Small intestine (tissue), 7 donors: ENCODE data around the gene ELOVL7. TPM values are rescaled to one million over a fixed set of nuclear protein-coding genes. Genes with fewer than 3 reads are reported as not detected.

Experiments
- DNase-seq, 2 donors: peaks; one replicate each; pipeline versions ENCODE4 v3.0.0 to v3.0.0-alpha.2; 2013
- FAIRE-seq: peaks from 2 replicates; lab custom pipeline; 2012; peaks lifted over from hg19 to GRCh38; lab: Jason Lieb, UNC
- H3K27ac ChIP-seq, 3 donors: one replicate each; pipeline ENCODE4 v1.5.1; 2013; ENCODE audit warnings: low read length in 2 of 3, mild to moderate bottlenecking in 2 of 3, control low read depth in 1 of 3, inconsistent platforms in 1 of 3, low read depth in 1 of 3, moderate library complexity in 1 of 3
- H3K27me3 ChIP-seq, 3 donors: one replicate each; pipeline ENCODE4 v1.6.1; 2013; ENCODE audit warnings: low read length in 3 of 3, inconsistent platforms in 1 of 3; ENCODE audit not compliant: control insufficient read depth in 3 of 3, insufficient read depth in 3 of 3
- H3K36me3 ChIP-seq, 3 donors: one replicate each; pipeline ENCODE4 v1.6.1; 2013; ENCODE audit warnings: low read length in 3 of 3, inconsistent platforms in 1 of 3, low read depth in 1 of 3, mild to moderate bottlenecking in 1 of 3, moderate library complexity in 1 of 3; ENCODE audit not compliant: control insufficient read depth in 3 of 3, insufficient read depth in 2 of 3
- H3K4me1 ChIP-seq, 3 donors: one replicate each; pipeline ENCODE4 v1.6.1; 2013; ENCODE audit warnings: low read length in 2 of 3, inconsistent platforms in 1 of 3, low read depth in 1 of 3, mild to moderate bottlenecking in 1 of 3, moderate library complexity in 1 of 3; ENCODE audit not compliant: control insufficient read depth in 3 of 3, insufficient read depth in 2 of 3
- H3K4me3 ChIP-seq, 3 donors: one replicate each; pipeline ENCODE4 v1.5.1; 2013; ENCODE audit warnings: low read length in 3 of 3, control low read depth in 1 of 3, inconsistent platforms in 1 of 3, low read depth in 1 of 3, mild to moderate bottlenecking in 1 of 3, moderate library complexity in 1 of 3
- H3K9me3 ChIP-seq, 2 donors: one replicate each; pipeline ENCODE4 v1.6.1; 2013; ENCODE audit warnings: low read depth in 1 of 2, low read length in 1 of 2; ENCODE audit not compliant: control insufficient read depth in 2 of 2, insufficient read depth in 1 of 2
- WGBS, 3 donors: extraction: QIAGEN DNeasy Blood & Tissue Kit; methylation state at CpG; one replicate each; pipeline ENCODE4 v1.1.7; 2013; 5-methylcytosine and 5-hydroxymethylcytosine counted together
- polyA plus RNA-seq, 4 donors: library from polyadenylated mRNA; stranded (reverse) in 3 of 4; unstranded in 1 of 4; fragments of 200-250 nt in 3 of 4; fragments of 120-200 nt in 1 of 4; gene quantifications; one replicate each; pipeline versions ENCODE4 v1.2.1 to v1.2.3, GENCODE V29; 2013
- donor health status: healthy with polysubstance abuse.
- donor health status: control.
- donor health status: control.
- donor health status: Bipolar disorder and iron deficiency.
- donor health status: healthy.

The ELOVL7 gene
- polyA plus RNA-seq, 4 donors = 9.2 to 100 (median 20.2) TPM

GRCh38 chr5:60843386-60843935 is 608 bp downstream of the ELOVL7 start:
- H3K4me1 ChIP-seq = peaks cover 2 to 3% (median 2%) of the 10 kb centered on the region in 3 donors
- peaks cover 0 to 12% (median 11%) of the 10 kb centered on the region in 3 donors for H3K27me3 ChIP-seq
- peak; percentile 44 to 69 for DNase-seq
- peak overlapping the region; percentile 5 to 81 (median 58) for H3K27ac ChIP-seq
- no peaks in the 10 kb centered on the region for H3K9me3 ChIP-seq
- H3K36me3 ChIP-seq = peaks cover 0 to 3% (median 0%) of the 10 kb centered on the region in 3 donors
- 1% methylated on average over 20 to 49 of the region's 49 CpGs for WGBS, 3 donors
- no peak for FAIRE-seq
- H3K4me3 ChIP-seq = peak overlapping the region; percentile 66 to 99 (median 86)

- no peaks in the 10 kb centered on the region for H3K9me3 ChIP-seq
- peak overlapping the region in 1 of 3 donors; percentile 81 for H3K27ac ChIP-seq
- peaks cover 2 to 3% (median 2%) of the 10 kb centered on the region in 3 donors for H3K4me1 ChIP-seq
- WGBS, 3 donors = 8 to 14% (median 11%) methylated on average over 26 of the region's 26 CpGs
- H3K27me3 ChIP-seq = peaks cover 0 to 12% (median 11%) of the 10 kb centered on the region in 3 donors
- DNase-seq (peak in 1 of 2 donors; percentile 53), FAIRE-seq (no peak)
- peaks cover 0 to 3% (median 0%) of the 10 kb centered on the region in 3 donors for H3K36me3 ChIP-seq
- peak overlapping the region; percentile 66 to 99 (median 86) for H3K4me3 ChIP-seq
These were observed 1.1 kb downstream of the ELOVL7 start for GRCh38 chr5:60842871-60843385.

DNA sequence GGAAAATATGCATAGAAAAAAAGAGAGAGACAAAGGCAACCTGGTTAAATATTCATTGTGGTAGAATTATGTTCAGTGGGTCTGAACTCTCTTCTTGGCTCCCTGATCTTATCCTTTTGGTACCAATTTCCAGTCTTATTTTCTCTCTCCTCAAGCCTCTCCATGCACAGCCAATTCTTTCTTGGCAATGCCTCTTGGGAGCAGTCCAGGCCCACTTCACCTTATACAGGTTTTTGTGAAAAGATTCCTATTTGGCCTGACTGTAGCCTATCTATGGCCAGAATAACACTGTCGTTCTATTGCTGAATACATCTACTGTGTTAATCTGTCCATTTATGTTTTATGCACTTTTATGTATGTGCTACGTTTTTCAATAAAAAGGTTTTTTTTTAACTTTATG is 2.7 kb downstream of the ELOVL7 start:
- Histone ChIP-seq H3K36me3 (peaks cover 0 to 3% (median 0%) of the 10 kb centered on the region in 3 donors), H3K27me3 (peaks cover 0 to 12% (median 11%) of the 10 kb centered on the region in 3 donors), H3K4me3 (no peak overlapping the region), H3K27ac (no peak overlapping the region), H3K4me1 (peaks cover 2 to 3% (median 2%) of the 10 kb centered on the region in 3 donors), H3K9me3 (no peaks in the 10 kb centered on the region)
- FAIRE-seq = no peak
- DNase-seq = no peak
- WGBS, 3 donors = 83 to 87% (median 86%) methylated on average over 2 of the region's 2 CpGs

DNA sequence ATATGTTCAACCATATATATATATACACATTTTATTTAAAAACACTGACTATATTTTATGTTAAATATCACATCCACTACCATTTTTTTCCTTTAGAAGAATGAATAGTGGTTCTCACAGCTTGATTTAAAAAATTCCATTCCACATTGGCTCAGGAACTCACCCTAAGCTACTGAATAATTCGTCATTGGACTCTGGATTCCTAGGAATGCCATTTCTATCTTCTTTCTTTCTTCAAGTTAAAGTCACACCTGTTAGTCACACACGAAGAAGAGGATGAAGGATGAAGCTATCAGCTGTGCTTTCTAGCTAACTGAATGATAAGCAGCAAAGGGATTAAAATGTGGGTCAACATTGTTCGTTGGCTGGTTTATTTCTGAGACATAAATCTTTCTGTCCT is 7.9 kb downstream of the ELOVL7 start:
- Histone ChIP-seq H3K9me3 (no peaks in the 10 kb centered on the region), H3K27me3 (no peaks in the 10 kb centered on the region), H3K36me3 (peaks cover 0 to 3% (median 0%) of the 10 kb centered on the region in 3 donors), H3K4me3 (no peak overlapping the region), H3K4me1 (peaks cover 0 to 5% (median 0%) of the 10 kb centered on the region in 3 donors), H3K27ac (no peak overlapping the region)
- no peak for FAIRE-seq
- 51 to 57% (median 53%) methylated on average over 3 of the region's 3 CpGs for WGBS, 3 donors
- DNase-seq = no peak

GRCh38 chr5:60835554-60835953 is 8.5 kb downstream of the ELOVL7 start:
- H3K9me3 ChIP-seq = no peaks in the 10 kb centered on the region
- no peak for FAIRE-seq
- H3K27me3 ChIP-seq = no peaks in the 10 kb centered on the region
- no peak overlapping the region for H3K4me3 ChIP-seq
- H3K27ac ChIP-seq = no peak overlapping the region
- H3K36me3 ChIP-seq = peaks cover 0 to 3% (median 0%) of the 10 kb centered on the region in 3 donors
- no peak for DNase-seq
- peaks cover 0 to 5% (median 0%) of the 10 kb centered on the region in 3 donors for H3K4me1 ChIP-seq
- 62 to 84% (median 79%) methylated on average over 5 of the region's 5 CpGs for WGBS, 3 donors

DNA sequence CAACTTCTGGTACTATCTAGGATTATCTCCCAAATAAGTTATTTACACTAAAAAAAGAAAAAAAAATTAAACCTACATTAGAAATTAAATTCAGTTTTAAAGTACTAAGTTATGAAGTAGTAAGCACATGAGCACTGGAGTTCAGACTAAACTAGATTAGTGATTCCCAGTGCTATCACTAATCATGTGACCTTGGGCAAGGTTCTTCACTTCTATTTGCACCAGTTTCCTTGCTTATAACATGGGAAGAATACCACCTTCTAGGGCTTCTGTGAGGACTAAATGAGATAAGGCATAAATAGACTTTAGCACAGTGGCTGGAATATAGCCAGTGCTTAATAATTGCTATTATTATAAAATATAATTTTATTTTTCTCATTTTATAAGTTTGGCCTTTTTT is 10.5 kb downstream of the ELOVL7 start:
- Histone ChIP-seq H3K9me3 (no peaks in the 10 kb centered on the region), H3K36me3 (no peaks in the 10 kb centered on the region), H3K4me1 (peaks cover 0 to 5% (median 0%) of the 10 kb centered on the region in 3 donors), H3K27ac (no peak overlapping the region), H3K27me3 (no peaks in the 10 kb centered on the region), H3K4me3 (no peak overlapping the region)
- FAIRE-seq (no peak), DNase-seq (peak in 1 of 2 donors; percentile 28)

DNA sequence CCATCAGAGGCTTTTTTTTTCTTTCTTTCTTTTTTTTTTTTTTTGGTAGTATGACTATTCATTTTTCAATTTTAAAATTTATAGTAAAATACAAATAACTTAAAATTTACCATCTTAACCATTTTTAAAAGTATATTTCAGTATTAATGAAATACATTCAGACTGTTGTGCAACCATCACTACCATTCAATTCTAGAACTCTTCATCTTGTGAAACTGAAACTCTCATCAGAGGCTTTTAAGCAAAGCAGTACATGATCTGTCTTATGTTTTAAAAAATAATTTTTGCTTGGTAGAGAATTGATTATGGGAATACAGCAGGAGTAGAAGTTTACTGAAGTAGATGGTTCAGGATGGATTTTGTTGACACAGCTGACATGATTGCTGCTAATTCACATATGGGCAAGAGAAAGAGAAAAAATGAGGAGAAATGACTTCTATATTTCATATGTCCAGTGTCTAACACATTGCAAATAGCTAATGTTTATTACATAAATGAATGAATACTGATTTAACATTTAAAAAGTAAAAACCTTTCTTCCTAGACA is 13.4 kb downstream of the ELOVL7 start:
- Histone ChIP-seq H3K4me1 (peaks cover 0 to 5% (median 0%) of the 10 kb centered on the region in 3 donors), H3K36me3 (no peaks in the 10 kb centered on the region), H3K27me3 (no peaks in the 10 kb centered on the region), H3K9me3 (no peaks in the 10 kb centered on the region), H3K27ac (no peak overlapping the region), H3K4me3 (no peak overlapping the region)
- DNase-seq (no peak), FAIRE-seq (no peak)

DNA sequence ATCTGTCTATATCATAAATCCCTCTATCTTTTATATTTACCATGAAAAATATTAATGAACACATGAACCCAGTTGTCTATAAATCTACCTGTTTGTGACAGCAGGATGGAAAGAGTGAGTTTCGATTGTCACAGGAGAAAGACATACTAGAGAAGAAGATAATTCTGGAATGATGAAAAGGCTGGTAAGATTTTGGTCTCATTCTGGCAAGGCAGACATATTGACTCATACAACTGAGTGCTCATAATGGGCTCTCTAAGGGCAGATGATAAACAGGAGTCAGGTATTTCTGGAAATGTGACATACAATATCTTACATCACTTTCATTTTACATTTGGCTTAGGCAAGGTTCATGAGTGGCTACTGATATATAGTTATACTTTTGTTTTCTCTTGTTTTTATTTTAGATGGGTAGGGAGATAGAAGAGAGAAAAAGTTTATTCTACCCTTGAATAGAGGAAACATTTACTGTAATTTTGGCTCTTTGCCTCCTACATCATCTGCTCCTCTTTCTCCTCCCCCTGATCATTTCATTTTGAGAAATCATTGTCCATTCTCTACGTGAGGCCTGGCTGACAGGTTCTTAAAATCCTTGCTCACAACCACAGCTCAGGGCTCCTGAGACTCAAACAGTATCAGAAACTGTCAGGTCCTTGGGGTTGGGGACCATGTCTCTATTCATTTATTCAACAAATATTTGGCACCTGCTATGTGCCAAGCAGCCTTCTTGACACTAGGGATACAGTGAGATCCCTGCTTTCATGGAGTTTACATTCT is 14.4 kb downstream of the ELOVL7 start:
- no peaks in the 10 kb centered on the region for H3K9me3 ChIP-seq
- no peaks in the 10 kb centered on the region for H3K27me3 ChIP-seq
- 73 to 83% (median 78%) methylated on average over 2 of the region's 2 CpGs for WGBS, 3 donors
- no peak overlapping the region for H3K27ac ChIP-seq
- peaks cover 0 to 5% (median 0%) of the 10 kb centered on the region in 3 donors for H3K4me1 ChIP-seq
- H3K36me3 ChIP-seq = no peaks in the 10 kb centered on the region
- H3K4me3 ChIP-seq = no peak overlapping the region
- FAIRE-seq (no peak), DNase-seq (no peak)
